HepG2 (cell line): Measurements from ENCODE around the gene CERS5. TPM values are rescaled to one million over a fixed set of nuclear protein-coding genes. Genes with fewer than 3 reads are reported as not detected.

Experiments
- ATAC-seq: fragments of 200-7000 bp; cut with Tn5 transposase; 3 replicates; pipeline ENCODE4 v1.9.1; 2020; ENCODE audit warnings: mild to moderate bottlenecking, moderate library complexity
- BruUV-seq: library from RNA; stranded (reverse); fragments of 400-500 nt; replicated peaks from 2 replicates; lab custom pipeline; 2021; lab: Mats Ljungman, UMichigan
- CTCF ChIA-PET: fragments of 300-600 bp; formaldehyde crosslinking; extraction: SDS; loops from one replicate; lab custom pipeline; 2021; ENCODE audit warnings: low total read pairs, inconsistent platforms, low intra/inter-chr PET ratio; lab: Yijun Ruan, JAX
- POLR2A ChIA-PET: fragments of 350-600 bp; sonication (Branson Sonifier 250); formaldehyde crosslinking; loops from one replicate; lab custom pipeline; 2020; ENCODE audit warnings: antibody characterized with exemption, inconsistent platforms; lab: Yijun Ruan, JAX
- DNase-seq: peaks from one replicate; pipeline ENCODE4 v3.0.0-alpha.2; 2015; ENCODE audit warnings: low spot score
- FAIRE-seq: peaks from 3 replicates; lab custom pipeline; 2011; peaks lifted over from hg19 to GRCh38; lab: Jason Lieb, UNC
- H2AFZ ChIP-seq: one replicate; pipeline ENCODE4 v1.6.1; 2011; ENCODE audit warnings: low read length, inconsistent platforms
- H3K27ac ChIP-seq: fragments of 300-600 bp; 3 replicates; pipeline ENCODE4 v1.8.0; 2011; ENCODE audit warnings: mixed run types, mild to moderate bottlenecking, mixed read lengths, low read length, inconsistent platforms; ENCODE audit not compliant: insufficient read depth; ENCODE audit errors: extremely low read length
- H3K27me3 ChIP-seq, 2 experiments: fragments of 200-600 bp in 1 of 2; 2 replicates in 1 of 2; 3 replicates in 1 of 2; pipeline versions ENCODE4 v1.6.0 to v1.8.0; 2011; ENCODE audit warnings: low read length in 2 of 2, mild to moderate bottlenecking in 2 of 2, moderate library complexity in 2 of 2, inconsistent platforms in 1 of 2; ENCODE audit not compliant: insufficient read depth in 2 of 2, control insufficient read depth in 1 of 2
- H3K36me3 ChIP-seq, 2 experiments: fragments of 200-600 bp in 1 of 2; replicated peaks in 1 of 2; 2 replicates in 1 of 2; 3 replicates in 1 of 2; pipeline versions ENCODE4 v1.5.1 to v1.8.0; 2011; ENCODE audit warnings: low read length in 2 of 2, inconsistent platforms in 1 of 2; ENCODE audit not compliant: insufficient read depth in 2 of 2, control insufficient read depth in 1 of 2
- H3K4me1 ChIP-seq: 2 replicates; pipeline ENCODE4 v1.5.1; 2012; ENCODE audit warnings: low read length, inconsistent platforms; ENCODE audit not compliant: insufficient read depth
- H3K4me2 ChIP-seq: 2 replicates; pipeline ENCODE4 v1.6.0; 2011; ENCODE audit warnings: low read depth, low read length, inconsistent platforms
- H3K4me3 ChIP-seq, 3 experiments: fragments of 200-600 bp in 1 of 3; sonication (generic), shearing (Covaris generic) in 1 of 3; replicated peaks in 1 of 3; 2 replicates each; pipeline ENCODE4 v1.5.1; 2011 to 2016; ENCODE audit warnings: low read length in 3 of 3, inconsistent platforms in 2 of 3, low read depth in 2 of 3, mild to moderate bottlenecking in 2 of 3, control low read depth in 1 of 3, mixed read lengths in 1 of 3; ENCODE audit not compliant: insufficient read depth in 1 of 3
- H3K79me2 ChIP-seq: one replicate; pipeline ENCODE4 v1.6.1; 2011; ENCODE audit warnings: low read length, inconsistent platforms; ENCODE audit not compliant: insufficient read depth
- H3K9ac ChIP-seq: 2 replicates; pipeline ENCODE4 v1.6.0; 2011; ENCODE audit warnings: mild to moderate bottlenecking, low read depth, low read length, inconsistent platforms; ENCODE audit not compliant: insufficient read depth
- H3K9me3 ChIP-seq: 2 replicates; pipeline ENCODE4 v1.5.1; 2012; ENCODE audit warnings: mild to moderate bottlenecking, low read length
- H4K20me1 ChIP-seq: 2 replicates; pipeline ENCODE4 v1.6.0; 2011; ENCODE audit warnings: inconsistent platforms, mild to moderate bottlenecking, low read length, moderate library complexity; ENCODE audit not compliant: insufficient read depth
- HNRNPL ChIP-seq: fragments of 200-400 bp; formaldehyde crosslinking; IDR thresholded peaks from 2 replicates; pipeline ENCODE4 v1.6.1; 2017; ENCODE audit warnings: mild to moderate bottlenecking, low read depth, low read length
- KLF16 ChIP-seq, 2 experiments: sonication (generic) in 1 of 2; formaldehyde crosslinking in 1 of 2; IDR thresholded peaks; 2 replicates each; pipeline versions ENCODE4 v1.6.1 to v1.8.0; 2016 to 2023; ENCODE audit warnings: missing genetic modification reagents in 2 of 2, missing compliant biosample characterization in 1 of 2
- LRRFIP1 ChIP-seq: sonication (generic); formaldehyde crosslinking; conservative IDR thresholded peaks from 2 replicates; pipeline ENCODE4 v1.4.0; 2020; ENCODE audit warnings: missing genetic modification reagents
- NFYC ChIP-seq: IDR thresholded peaks from 2 replicates; pipeline ENCODE4 v1.6.1; 2016; ENCODE audit warnings: missing genetic modification reagents, missing compliant biosample characterization
- PCBP1 ChIP-seq: fragments of 200-400 bp; formaldehyde crosslinking; IDR thresholded peaks from 2 replicates; pipeline ENCODE4 v1.6.1; 2017; ENCODE audit warnings: mild to moderate bottlenecking, low read depth, low read length, borderline replicate concordance
- TBX2 ChIP-seq: sonication (generic); formaldehyde crosslinking; IDR thresholded peaks from 2 replicates; pipeline ENCODE4 v1.5.0; 2020; ENCODE audit warnings: missing genetic modification reagents, mild to moderate bottlenecking, borderline replicate concordance
- ZBTB2 ChIP-seq: sonication (generic); formaldehyde crosslinking; IDR thresholded peaks from 2 replicates; pipeline ENCODE4 v1.8.0; 2022; ENCODE audit warnings: low read depth, missing genetic modification reagents
- ZFP90 ChIP-seq: sonication (generic); formaldehyde crosslinking; IDR thresholded peaks from 2 replicates; pipeline ENCODE4 v1.8.0; 2022; ENCODE audit warnings: missing genetic modification reagents, mild to moderate bottlenecking, inconsistent platforms, borderline replicate concordance
- ZFY ChIP-seq: sonication (generic); formaldehyde crosslinking; IDR thresholded peaks from 2 replicates; pipeline ENCODE4 v1.4.0; 2020; ENCODE audit warnings: missing genetic modification reagents
- ZKSCAN1 ChIP-seq: fragments of 150-350 bp; IDR thresholded peaks from 2 replicates; pipeline ENCODE4 v1.6.1; 2014; ENCODE audit warnings: low read length
- ZKSCAN8 ChIP-seq: IDR thresholded peaks from 2 replicates; pipeline ENCODE4 v1.6.1; 2016; ENCODE audit warnings: borderline replicate concordance, missing genetic modification reagents, missing compliant biosample characterization
- ZNF343 ChIP-seq: sonication (generic); formaldehyde crosslinking; IDR thresholded peaks from 2 replicates; pipeline ENCODE4 v1.4.0; 2020; ENCODE audit warnings: mild to moderate bottlenecking, missing genetic modification reagents
- ZUFSP ChIP-seq: sonication (generic); formaldehyde crosslinking; IDR thresholded peaks from 2 replicates; pipeline ENCODE4 v1.9.0; 2021; ENCODE audit warnings: missing genetic modification reagents, mild to moderate bottlenecking, borderline replicate concordance
- WGBS: methylation state at CpG from one replicate; pipeline ENCODE4 v1.1.6; 2017; ENCODE audit warnings: low lambda C conversion rate; 5-methylcytosine and 5-hydroxymethylcytosine counted together
- in situ Hi-C: cut with HindIII; loops from 2 replicates; pipeline ENCODE4 v1.10.0; 2017; ENCODE audit warnings: low pct_unique_long_range_greater_than_20kb; ENCODE audit not compliant: extremely low pct_ligation_motif_present
- intact Hi-C: fragments of 100-400 bp; cut with micrococcal nuclease; formaldehyde crosslinking; loops from one replicate; pipeline ENCODE4 v1.10.0; 2022; ENCODE audit not compliant: unreplicated experiment
- polyA plus RNA-seq, 8 experiments: library from polyadenylated mRNA; depleted of rRNA in 3 of 8; stranded (reverse) in 7 of 8; unstranded in 1 of 8; fragments of >200 nt; fragmentation: Illumina TruSeq in 4 of 8; extraction: Trizol in 4 of 8; gene quantifications; 2 replicates each; pipeline versions ENCODE4 v1.2.1 to v1.2.3, GENCODE V29; 2011 to 2016; ENCODE audit warnings: low read depth in 4 of 8, missing spikeins in 1 of 8, mixed read lengths in 1 of 8; ENCODE audit not compliant: insufficient read depth in 1 of 8
- total RNA-seq, 5 experiments: library from RNA; depleted of rRNA; stranded (reverse); fragments of >200 nt; fragmentation: Illumina TruSeq; extraction: Trizol; gene quantifications; 2 replicates each; pipeline ENCODE4 v1.2.3, GENCODE V29; 2016; ENCODE audit warnings: low read depth in 1 of 5

The CERS5 gene
- total and polyA plus RNA-seq, 2 of the 13 experiments (the other 11 are each of a cell fraction or from before 2014, with no cell fraction given): 22.3 to 48.8 TPM

GRCh38 chr12:50205648-50206047 is 38.5 kb upstream of the CERS5 start:
- Histone ChIP-seq H3K9ac (no peak overlapping the region), H3K27ac (no peak overlapping the region), H3K36me3 (peaks cover 5 to 14% of the 10 kb centered on the region in 2 experiments; a peak in 3 of 5 replicates), H4K20me1 (no peaks in the 10 kb centered on the region), H3K4me3 (no peak overlapping the region), H2AFZ (no peak overlapping the region), H3K27me3 (no peaks in the 10 kb centered on the region), H3K9me3 (no peaks in the 10 kb centered on the region), H3K4me2 (no peak overlapping the region), H3K79me2 (no peaks in the 10 kb centered on the region), H3K4me1 (no peaks in the 10 kb centered on the region)
- POLR2A ChIA-PET: no interaction called here
- in situ Hi-C loops (no loop called here), intact Hi-C loops (no loop called here)
- no peak for ATAC-seq
- TF ChIP-seq ZUFSP (CRISPR knock-in tag) (no peak), ZBTB2 (no peak)
- CTCF ChIA-PET: no interaction called here
- no TSS peak for BruUV-seq
- DNase-seq: no peak
- no peak for FAIRE-seq
- WGBS: 96% methylated on average over 6 of the region's 6 CpGs

- no peak for FAIRE-seq
- H3K4me3 ChIP-seq: no peak overlapping the region
- no peak overlapping the region for H3K27ac ChIP-seq
- ATAC-seq: no peak
- no peak for DNase-seq
- no peaks in the 10 kb centered on the region for H3K27me3 ChIP-seq
- H3K9ac ChIP-seq: no peak overlapping the region
- no peaks in the 10 kb centered on the region for H3K4me1 ChIP-seq
- in situ Hi-C loops (no loop called here), intact Hi-C loops (no loop called here)
- no peaks in the 10 kb centered on the region for H4K20me1 ChIP-seq
- WGBS: 100% methylated on average over 2 of the region's 2 CpGs
- CTCF ChIA-PET: no interaction called here
- POLR2A ChIA-PET: no interaction called here
- H3K9me3 ChIP-seq: no peaks in the 10 kb centered on the region
- peaks cover 7 to 14% of the 10 kb centered on the region in 2 experiments; a peak in 3 of 5 replicates for H3K36me3 ChIP-seq
- H3K79me2 ChIP-seq: no peaks in the 10 kb centered on the region
- no peak overlapping the region for H3K4me2 ChIP-seq
- no TSS peak for BruUV-seq
- H2AFZ ChIP-seq: no peak overlapping the region
- TF ChIP-seq PCBP1: no peak
- TF ChIP-seq ZKSCAN1: no peak
- no peak for TF ChIP-seq TBX2 (CRISPR knock-in tag)
- TF ChIP-seq ZKSCAN8 (CRISPR knock-in tag): no peak
- no peak for TF ChIP-seq KLF16 (CRISPR knock-in tag; IDR thresholded peaks at IDR 0.05)
- no peak for TF ChIP-seq ZFY
- TF ChIP-seq NFYC (CRISPR knock-in tag): no peak
- TF ChIP-seq HNRNPL: no peak
- no peak for TF ChIP-seq ZNF343 (CRISPR knock-in tag)
- TF ChIP-seq LRRFIP1 (CRISPR knock-in tag): no peak
- no peak for TF ChIP-seq ZFP90
Observed at GRCh38 chr12:50203691-50204090, 36.5 kb upstream of the CERS5 start.
